ENCODE measurements around the gene CASP9. TPM values are rescaled to one million over a fixed set of nuclear protein-coding genes. Genes with fewer than 3 reads are reported as not detected.

The CASP9 gene
- total and polyA plus RNA-seq, 2 experiments from 2014 or later: 7.7 to 25.0 TPM

DNA sequence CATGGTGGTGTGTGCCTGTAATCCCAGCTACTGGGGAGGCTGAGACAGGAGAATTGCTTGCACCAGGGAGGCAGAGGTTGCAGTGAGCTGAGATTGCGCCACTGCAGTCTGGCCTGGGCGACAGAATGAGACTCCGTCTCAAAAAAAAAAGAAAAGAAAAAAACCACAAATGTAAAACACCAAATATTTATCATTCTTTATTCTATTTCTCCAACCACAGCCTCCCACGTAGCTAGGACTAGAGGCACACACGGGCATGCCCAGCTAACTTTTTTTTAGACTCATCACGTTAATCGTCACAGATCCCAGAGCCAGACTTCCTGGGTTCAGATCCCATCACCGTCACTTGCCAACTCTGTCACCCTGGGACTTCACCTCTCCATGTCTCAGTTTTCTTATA is 16.2 kb upstream of the CASP9 start:
- peaks cover 32% of the 10 kb centered on the region for H3K36me3 Mint-ChIP-seq (ENCODE audit: low read depth)
- no peaks in the 10 kb centered on the region for H3K4me1 ChIP-seq (ENCODE audit: insufficient read depth)
- no peaks in the 10 kb centered on the region for H3K27me3 ChIP-seq (ENCODE audit: insufficient read depth)
- H3K4me3 Mint-ChIP-seq: no peak overlapping the region
- no peaks in the 10 kb centered on the region for H3K9me2 ChIP-seq (ENCODE audit: insufficient read depth)
- H3K4me3 ChIP-seq: no peak overlapping the region
- H3K4me1 Mint-ChIP-seq: no peaks in the 10 kb centered on the region
- TF ChIP-seq ZNF331 (CRISPR knock-in tag; IDR thresholded peaks at IDR 0.05; ENCODE audit: low read depth) (no peak), ETS1 (IDR thresholded peaks at IDR 0.05) (no peak), POLR2AphosphoS5 (IDR thresholded peaks at IDR 0.05; ENCODE audit: low read depth) (no peak), CTCF (conservative IDR thresholded peaks at IDR 0.05; ENCODE audit: low read depth in 2 of 2) (no peak), REST (IDR thresholded peaks at IDR 0.05; ENCODE audit: unreplicated experiment) (no peak), NANOG (IDR thresholded peaks at IDR 0.05; ENCODE audit: borderline replicate concordance) (no peak), CREB1 (CRISPR knock-in tag; IDR thresholded peaks at IDR 0.05; ENCODE audit: low read depth) (no peak), EZH2phosphoT487 (IDR thresholded peaks at IDR 0.05; ENCODE audit: unreplicated experiment) (no peak), ZNF462 (CRISPR knock-in tag; IDR thresholded peaks at IDR 0.05) (no peak), JUNB (IDR thresholded peaks at IDR 0.05; ENCODE audit: unreplicated experiment) (no peak), EZH2 (IDR thresholded peaks at IDR 0.05; ENCODE audit: low read depth, unreplicated experiment) (no peak), ZNF114 (CRISPR knock-in tag; IDR thresholded peaks at IDR 0.05) (no peak), STAT1 (IDR thresholded peaks at IDR 0.05; ENCODE audit: unreplicated experiment) (no peak)
- no peaks in the 10 kb centered on the region for H3F3A ChIP-seq (replicated peaks; ENCODE audit: low read depth)
- H3K27me3 Mint-ChIP-seq (ENCODE audit: insufficient read depth, low read depth, poor library complexity): peaks cover 2% of the 10 kb centered on the region
- no peaks in the 10 kb centered on the region for H3K9me3 Mint-ChIP-seq
- no peak for DNase-seq (ENCODE audit: low spot score)
- no peaks in the 10 kb centered on the region for H3K79me2 ChIP-seq (replicated peaks; ENCODE audit: insufficient read depth)
- H2AFZ ChIP-seq: no peak overlapping the region
- no peak overlapping the region for H3K4me2 ChIP-seq
- no peak for ATAC-seq
- H3K27ac ChIP-seq (ENCODE audit: low read depth): 0 out of 2 replicates have a peak overlapping the region, but pooled peaks have one; percentile 14
- H3K27ac Mint-ChIP-seq: no peak overlapping the region
- no peaks in the 10 kb centered on the region; the same call in 1 of the 2 replicates for H4K20me1 ChIP-seq (replicated peaks; ENCODE audit: insufficient read depth)
- peaks cover 18% of the 10 kb centered on the region for H3K36me3 ChIP-seq (ENCODE audit: insufficient read depth)
